Hepatocyte (in vitro differentiated cells): ENCODE data around the gene ACBD3. TPM values are rescaled to one million over a fixed set of nuclear protein-coding genes. Genes with fewer than 3 reads are reported as not detected.

Source experiments
- DNase-seq: peaks from one replicate; pipeline ENCODE4 v3.0.0-alpha.2; 2016; ENCODE audit warnings: low spot score
- H2AFZ ChIP-seq: fragments of 200-600 bp; sonication (generic); 2 replicates; pipeline ENCODE4 v1.6.0; 2016; ENCODE audit warnings: antibody characterized with exemption, mild to moderate bottlenecking
- H3K27ac ChIP-seq: fragments of 200-600 bp; sonication (generic); 2 replicates; pipeline ENCODE4 v1.5.1; 2016; ENCODE audit warnings: mild to moderate bottlenecking
- H3K27me3 ChIP-seq: fragments of 200-600 bp; sonication (generic); 2 replicates; pipeline ENCODE4 v1.6.1; 2016
- H3K36me3 ChIP-seq: fragments of 200-600 bp; sonication (generic); replicated peaks from 2 replicates; pipeline ENCODE4 v1.5.1; 2016; ENCODE audit warnings: low read depth; ENCODE audit not compliant: insufficient read depth
- H3K4me1 ChIP-seq: fragments of 200-600 bp; sonication (generic); 2 replicates; pipeline ENCODE4 v1.5.1; 2016; ENCODE audit warnings: mild to moderate bottlenecking, moderate library complexity; ENCODE audit not compliant: insufficient read depth
- H3K4me2 ChIP-seq: fragments of 200-600 bp; sonication (generic); 2 replicates; pipeline ENCODE4 v1.6.0; 2016
- H3K4me3 ChIP-seq: fragments of 200-600 bp; sonication (generic); 2 replicates; pipeline ENCODE4 v1.5.1; 2016; ENCODE audit warnings: mild to moderate bottlenecking
- H3K79me2 ChIP-seq: fragments of 200-600 bp; sonication (generic); 2 replicates; pipeline ENCODE4 v1.6.0; 2017; ENCODE audit warnings: mild to moderate bottlenecking
- H3K9me2 ChIP-seq: fragments of 200-600 bp; sonication (generic); replicated peaks from 2 replicates; pipeline ENCODE4 v1.6.0; 2017; ENCODE audit warnings: mild to moderate bottlenecking; ENCODE audit not compliant: insufficient read depth
- H3K9me3 ChIP-seq: fragments of 200-600 bp; sonication (generic); 2 replicates; pipeline ENCODE4 v1.5.1; 2016; ENCODE audit warnings: low read depth, mild to moderate bottlenecking
- H4K20me1 ChIP-seq: fragments of 200-600 bp; sonication (generic); 2 replicates; pipeline ENCODE4 v1.6.0; 2016; ENCODE audit warnings: mild to moderate bottlenecking; ENCODE audit not compliant: insufficient read depth, poor library complexity, severe bottlenecking
- EZH2 ChIP-seq: fragments of 200-600 bp; sonication (generic); IDR thresholded peaks from 2 replicates; pipeline ENCODE4 v1.6.1; 2016; ENCODE audit warnings: antibody characterized with exemption, mild to moderate bottlenecking, borderline replicate concordance
- EZH2phosphoT487 ChIP-seq: fragments of 200-600 bp; sonication (generic); IDR thresholded peaks from one replicate; pipeline ENCODE4 v1.6.1; 2018; ENCODE audit warnings: antibody characterized with exemption, mild to moderate bottlenecking, low read depth, moderate library complexity; ENCODE audit not compliant: unreplicated experiment, severe bottlenecking
- WGBS: methylation state at CpG from one replicate; pipeline ENCODE4 v1.1.6; 2016; ENCODE audit warnings: low lambda C conversion rate; ENCODE audit errors: missing lambda C conversion rate; 5-methylcytosine and 5-hydroxymethylcytosine counted together
- polyA plus RNA-seq: library from polyadenylated mRNA; unstranded; fragments of >200 nt; fragmentation: Nextera tagmentation; extraction: Ambion mirVana; gene quantifications from 2 replicates; pipeline ENCODE4 v1.2.1, GENCODE V29; 2016
- total RNA-seq: library from RNA; depleted of rRNA; stranded (reverse); fragments of >200 nt; gene quantifications from 2 replicates; pipeline ENCODE4 v1.2.3, GENCODE V29; 2014
- TF ChIP-seq, protein P1 (sequence below): fragments of 200-600 bp; sonication (generic); IDR thresholded peaks from 2 replicates; pipeline ENCODE4 v1.5.1; 2016; ENCODE audit warnings: antibody characterized with exemption, mild to moderate bottlenecking; ENCODE audit not compliant: poor library complexity

Gene ACBD3
- total and polyA plus RNA-seq, 2 experiments from 2014 or later: 50.8 to 60.3 TPM

DNA sequence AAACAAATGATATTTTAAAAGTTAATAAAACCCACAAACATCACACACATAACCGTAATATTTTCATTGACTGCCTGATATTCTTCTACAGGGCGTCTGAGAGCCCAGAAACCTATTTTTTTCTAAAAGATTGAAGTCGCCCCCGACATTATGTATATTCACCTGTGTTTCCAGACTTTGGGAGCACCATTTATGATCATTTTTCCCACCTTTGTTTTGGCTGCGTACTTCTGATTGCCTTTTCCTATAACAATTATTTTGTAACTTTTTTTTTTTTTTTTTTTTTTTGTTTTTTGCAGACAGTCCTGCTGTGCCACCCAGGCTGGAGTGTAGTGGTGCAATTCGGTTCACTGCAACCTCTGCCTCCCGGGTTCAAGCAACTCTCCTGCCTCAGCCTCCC lies 839 bp upstream of the ACBD3 start:
- no peaks in the 10 kb centered on the region for H3K27me3 ChIP-seq
- TF ChIP-seq EZH2 (no peak), EZH2phosphoT487 (no peak)
- TF ChIP-seq, protein P1, sequence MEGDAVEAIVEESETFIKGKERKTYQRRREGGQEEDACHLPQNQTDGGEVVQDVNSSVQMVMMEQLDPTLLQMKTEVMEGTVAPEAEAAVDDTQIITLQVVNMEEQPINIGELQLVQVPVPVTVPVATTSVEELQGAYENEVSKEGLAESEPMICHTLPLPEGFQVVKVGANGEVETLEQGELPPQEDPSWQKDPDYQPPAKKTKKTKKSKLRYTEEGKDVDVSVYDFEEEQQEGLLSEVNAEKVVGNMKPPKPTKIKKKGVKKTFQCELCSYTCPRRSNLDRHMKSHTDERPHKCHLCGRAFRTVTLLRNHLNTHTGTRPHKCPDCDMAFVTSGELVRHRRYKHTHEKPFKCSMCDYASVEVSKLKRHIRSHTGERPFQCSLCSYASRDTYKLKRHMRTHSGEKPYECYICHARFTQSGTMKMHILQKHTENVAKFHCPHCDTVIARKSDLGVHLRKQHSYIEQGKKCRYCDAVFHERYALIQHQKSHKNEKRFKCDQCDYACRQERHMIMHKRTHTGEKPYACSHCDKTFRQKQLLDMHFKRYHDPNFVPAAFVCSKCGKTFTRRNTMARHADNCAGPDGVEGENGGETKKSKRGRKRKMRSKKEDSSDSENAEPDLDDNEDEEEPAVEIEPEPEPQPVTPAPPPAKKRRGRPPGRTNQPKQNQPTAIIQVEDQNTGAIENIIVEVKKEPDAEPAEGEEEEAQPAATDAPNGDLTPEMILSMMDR: no peak
- H3K4me1 ChIP-seq: peaks cover 20% of the 10 kb centered on the region
- 89% methylated on average over 7 of the region's 7 CpGs for WGBS
- no peaks in the 10 kb centered on the region for H3K9me2 ChIP-seq
- no peak for DNase-seq
- peak overlapping the region; percentile 87 for H3K4me2 ChIP-seq
- peaks cover 32% of the 10 kb centered on the region for H4K20me1 ChIP-seq
- H3K36me3 ChIP-seq: no peaks in the 10 kb centered on the region
- peaks cover 39% of the 10 kb centered on the region for H3K79me2 ChIP-seq
- H3K4me3 ChIP-seq: peak overlapping the region; percentile 59
- no peaks in the 10 kb centered on the region for H3K9me3 ChIP-seq
- H3K27ac ChIP-seq: peak overlapping the region; percentile 97
- peak overlapping the region; percentile 91 for H2AFZ ChIP-seq

DNA sequence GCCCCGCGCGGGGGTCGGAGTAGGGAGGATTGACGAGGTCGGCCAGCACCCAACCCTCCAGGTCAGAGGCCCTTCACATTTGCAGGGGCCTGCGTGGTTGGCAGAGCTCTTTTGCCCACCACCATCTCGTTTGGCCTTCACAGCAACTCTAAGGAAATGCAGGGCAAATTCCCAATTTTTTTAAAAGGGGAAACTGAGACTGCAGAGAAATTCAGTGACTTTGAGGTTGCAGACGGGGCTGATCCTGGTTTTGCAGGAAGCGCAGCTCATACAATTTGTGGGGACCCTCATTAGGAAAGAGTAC lies 430 bp upstream of the ACBD3 start:
- TF ChIP-seq, protein P1: no peak
- no peak for TF ChIP-seq EZH2phosphoT487
- no peak for TF ChIP-seq EZH2
- peak overlapping the region; percentile 59 for H3K4me3 ChIP-seq
- H3K27ac ChIP-seq: peak overlapping the region; percentile 97
- peak overlapping the region; percentile 91 for H2AFZ ChIP-seq
- no peaks in the 10 kb centered on the region for H3K36me3 ChIP-seq
- no peaks in the 10 kb centered on the region for H3K9me3 ChIP-seq
- peak overlapping the region; percentile 87 for H3K4me2 ChIP-seq
- H3K27me3 ChIP-seq: no peaks in the 10 kb centered on the region
- peaks cover 20% of the 10 kb centered on the region for H3K4me1 ChIP-seq
- no peak for DNase-seq
- H3K79me2 ChIP-seq: peaks cover 43% of the 10 kb centered on the region
- 11% methylated on average over 10 of the region's 10 CpGs for WGBS
- H3K9me2 ChIP-seq: no peaks in the 10 kb centered on the region
- peaks cover 37% of the 10 kb centered on the region for H4K20me1 ChIP-seq

DNA sequence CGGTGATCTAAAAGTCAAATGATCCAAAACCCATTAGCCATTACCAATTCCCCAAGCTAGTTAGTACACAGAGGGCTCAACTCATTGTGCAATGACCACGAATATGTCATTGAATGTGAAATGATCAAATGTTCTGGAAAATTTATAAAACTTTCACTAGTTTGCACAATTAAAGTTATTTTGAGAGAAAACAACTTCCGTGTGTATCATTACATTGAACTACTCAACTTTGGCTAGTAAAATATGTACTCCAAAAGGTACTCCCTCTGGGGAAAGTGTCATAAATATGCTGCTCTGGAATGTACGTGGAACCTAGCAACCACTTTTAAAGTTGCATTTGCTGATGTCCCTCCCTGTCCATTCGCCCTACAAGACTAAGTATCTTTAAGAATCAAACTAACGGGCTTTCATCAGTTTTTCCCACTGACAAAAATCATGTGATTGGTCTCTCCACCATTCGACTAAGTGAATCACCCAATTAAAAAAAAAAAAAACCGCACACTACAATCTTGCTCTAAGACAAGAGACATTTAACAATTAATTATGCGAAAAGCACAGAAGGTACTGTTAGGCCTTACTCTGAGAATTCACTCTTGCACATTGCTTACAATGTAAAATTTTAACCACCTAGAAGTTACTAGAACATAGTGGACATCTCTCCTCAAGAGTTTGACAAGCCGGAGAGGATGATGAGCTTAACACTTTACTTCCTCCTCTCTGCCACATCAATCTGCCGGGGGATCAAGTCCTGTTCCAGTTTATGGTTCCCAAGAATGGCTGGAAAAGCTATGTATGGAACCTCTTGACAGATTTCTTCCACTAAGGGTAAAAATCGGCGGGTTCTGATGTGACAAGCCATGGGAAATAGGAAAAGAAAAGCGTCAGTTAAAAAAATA lies 1.2 kb downstream of the ACBD3 start:
- no peaks in the 10 kb centered on the region for H3K36me3 ChIP-seq
- TF ChIP-seq EZH2 (no peak), EZH2phosphoT487 (no peak)
- TF ChIP-seq, protein P1: no peak
- H3K27ac ChIP-seq: peak overlapping the region; percentile 97
- H3K9me3 ChIP-seq: no peaks in the 10 kb centered on the region
- peak overlapping the region; percentile 59 for H3K4me3 ChIP-seq
- H3K4me1 ChIP-seq: peaks cover 30% of the 10 kb centered on the region
- 42% methylated on average over 14 of the region's 14 CpGs for WGBS
- DNase-seq: no peak
- no peaks in the 10 kb centered on the region for H3K9me2 ChIP-seq
- H3K4me2 ChIP-seq: peak overlapping the region; percentile 87
- H3K79me2 ChIP-seq: peaks cover 59% of the 10 kb centered on the region
- H4K20me1 ChIP-seq: peaks cover 52% of the 10 kb centered on the region
- H3K27me3 ChIP-seq: no peaks in the 10 kb centered on the region
- no peak overlapping the region for H2AFZ ChIP-seq
